ENCODE results near the gene PSRC1. TPM values are rescaled to one million over a fixed set of nuclear protein-coding genes. Genes with fewer than 3 reads are reported as not detected.

The PSRC1 gene
- total RNA-seq, 2 donors from 2014 or later = 2.4 to 2.5 TPM

DNA sequence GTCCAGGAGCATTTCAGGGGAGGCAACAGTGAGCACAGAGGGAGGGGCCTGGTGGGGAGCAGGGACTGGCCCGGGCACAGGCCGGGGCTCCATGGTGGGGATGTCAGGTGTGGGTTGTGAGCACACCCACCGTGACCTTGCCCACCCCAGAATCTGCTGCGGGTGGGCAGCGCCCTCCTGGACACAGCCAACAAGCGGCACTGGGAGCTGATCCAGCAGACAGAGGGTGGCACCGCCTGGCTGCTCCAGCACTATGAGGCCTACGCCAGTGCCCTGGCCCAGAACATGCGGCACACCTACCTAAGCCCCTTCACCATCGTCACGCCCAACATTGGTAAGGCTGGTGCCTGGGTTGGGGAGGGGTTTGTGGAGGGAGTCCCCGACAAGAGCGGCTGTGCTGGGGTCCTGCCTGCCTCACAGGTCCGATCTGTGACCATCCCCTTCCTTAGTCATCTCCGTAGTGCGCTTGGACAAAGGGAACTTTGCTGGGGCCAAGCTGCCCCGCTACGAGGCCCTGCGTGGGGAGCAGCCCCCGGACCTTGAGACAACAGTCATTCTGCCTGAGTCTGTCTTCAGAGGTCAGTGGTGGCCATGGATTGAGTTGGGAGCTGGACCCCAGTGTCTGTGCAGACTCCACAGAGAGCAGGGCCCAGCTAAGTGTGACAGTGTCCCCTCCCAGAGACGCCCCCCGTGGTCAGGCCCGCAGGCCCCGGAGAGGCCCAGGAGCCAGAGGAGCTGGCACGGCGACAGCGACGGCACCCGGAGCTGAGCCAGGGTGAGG, 14.3 kb downstream of the PSRC1 start:
- H3K4me1 ChIP-seq (ENCODE audit: control insufficient read depth in 1 of 2, low read depth in 2 of 2) = no peaks in the 10 kb centered on the region
- H3K4me3 ChIP-seq = no peak overlapping the region
- H3K27ac ChIP-seq = no peak overlapping the region
- no peak for ATAC-seq (ENCODE audit: insufficient number of reproducible peaks, low FRiP score, low read depth)
- DNase-seq (ENCODE audit: low spot score) = no peak
- no peaks in the 10 kb centered on the region for H3K36me3 ChIP-seq
- H3K9me3 ChIP-seq = no peaks in the 10 kb centered on the region
- TF ChIP-seq, protein P1, sequence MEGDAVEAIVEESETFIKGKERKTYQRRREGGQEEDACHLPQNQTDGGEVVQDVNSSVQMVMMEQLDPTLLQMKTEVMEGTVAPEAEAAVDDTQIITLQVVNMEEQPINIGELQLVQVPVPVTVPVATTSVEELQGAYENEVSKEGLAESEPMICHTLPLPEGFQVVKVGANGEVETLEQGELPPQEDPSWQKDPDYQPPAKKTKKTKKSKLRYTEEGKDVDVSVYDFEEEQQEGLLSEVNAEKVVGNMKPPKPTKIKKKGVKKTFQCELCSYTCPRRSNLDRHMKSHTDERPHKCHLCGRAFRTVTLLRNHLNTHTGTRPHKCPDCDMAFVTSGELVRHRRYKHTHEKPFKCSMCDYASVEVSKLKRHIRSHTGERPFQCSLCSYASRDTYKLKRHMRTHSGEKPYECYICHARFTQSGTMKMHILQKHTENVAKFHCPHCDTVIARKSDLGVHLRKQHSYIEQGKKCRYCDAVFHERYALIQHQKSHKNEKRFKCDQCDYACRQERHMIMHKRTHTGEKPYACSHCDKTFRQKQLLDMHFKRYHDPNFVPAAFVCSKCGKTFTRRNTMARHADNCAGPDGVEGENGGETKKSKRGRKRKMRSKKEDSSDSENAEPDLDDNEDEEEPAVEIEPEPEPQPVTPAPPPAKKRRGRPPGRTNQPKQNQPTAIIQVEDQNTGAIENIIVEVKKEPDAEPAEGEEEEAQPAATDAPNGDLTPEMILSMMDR (IDR thresholded peaks at IDR 0.05) = no peak
- H3K27me3 ChIP-seq (replicated peaks; ENCODE audit: insufficient read depth) = no peaks in the 10 kb centered on the region

DNA sequence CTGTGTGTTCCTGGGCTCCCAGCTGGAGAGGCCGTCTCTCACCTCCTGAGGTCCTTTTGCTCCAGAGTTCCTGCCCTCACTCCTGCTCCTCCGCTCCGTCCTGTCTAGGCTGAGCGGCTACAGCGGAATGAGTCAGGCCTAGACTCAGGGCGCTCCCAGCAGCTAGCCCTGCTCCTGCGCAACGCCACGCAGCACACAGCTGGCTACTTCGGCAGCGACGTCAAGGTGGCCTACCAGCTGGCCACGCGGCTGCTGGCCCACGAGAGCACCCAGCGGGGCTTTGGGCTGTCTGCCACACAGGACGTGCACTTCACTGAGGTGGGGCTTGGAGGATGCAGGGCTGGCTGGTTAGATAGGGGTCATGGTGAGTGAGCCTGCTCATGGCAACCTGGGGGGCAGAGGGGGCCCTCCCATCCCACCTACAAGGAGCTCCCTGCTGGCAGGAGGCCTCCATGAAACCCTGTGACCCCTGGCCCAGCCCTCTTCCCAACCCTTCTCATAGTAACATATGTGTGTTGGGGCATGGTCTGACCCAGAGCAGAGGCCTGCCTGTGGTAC, 15.1 kb downstream of the PSRC1 start:
- no peak for ATAC-seq (ENCODE audit: insufficient number of reproducible peaks, low FRiP score, low read depth)
- Histone ChIP-seq H3K4me1 (ENCODE audit: control insufficient read depth in 1 of 2, low read depth in 2 of 2) (no peaks in the 10 kb centered on the region), H3K4me3 (no peak overlapping the region), H3K27me3 (replicated peaks; ENCODE audit: insufficient read depth) (no peaks in the 10 kb centered on the region), H3K27ac (no peak overlapping the region), H3K9me3 (no peaks in the 10 kb centered on the region), H3K36me3 (no peaks in the 10 kb centered on the region)
- DNase-seq (ENCODE audit: low spot score) = no peak
- TF ChIP-seq, protein P1 (IDR thresholded peaks at IDR 0.05) = no peak

DNA sequence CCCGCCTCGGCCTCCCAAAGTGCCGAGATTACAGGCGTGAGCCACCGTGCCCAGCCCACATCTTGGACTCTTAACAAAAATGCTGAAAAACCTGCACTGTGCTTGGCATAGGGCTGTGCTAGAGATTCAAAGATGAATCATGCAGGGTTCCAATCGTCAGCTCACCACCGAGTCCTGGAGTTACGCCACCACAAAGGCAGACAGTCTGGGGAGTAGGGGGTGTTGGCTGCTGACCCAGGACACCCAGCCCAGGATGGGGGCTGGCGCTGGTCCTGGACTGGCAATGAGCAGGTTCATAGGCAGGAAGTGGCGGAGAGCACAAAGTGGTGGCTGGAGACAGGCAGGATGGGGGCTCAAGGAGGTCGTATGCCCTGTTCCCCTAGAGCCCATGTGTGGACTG, 16.0 kb downstream of the PSRC1 start:
- Histone ChIP-seq H3K27me3 (replicated peaks; ENCODE audit: insufficient read depth) (no peaks in the 10 kb centered on the region), H3K9me3 (no peaks in the 10 kb centered on the region), H3K4me3 (no peak overlapping the region), H3K4me1 (ENCODE audit: control insufficient read depth in 1 of 2, low read depth in 2 of 2) (no peaks in the 10 kb centered on the region), H3K27ac (no peak overlapping the region), H3K36me3 (no peaks in the 10 kb centered on the region)
- ATAC-seq (ENCODE audit: insufficient number of reproducible peaks, low FRiP score, low read depth) = no peak
- DNase-seq (ENCODE audit: low spot score) = no peak
- TF ChIP-seq, protein P1 (IDR thresholded peaks at IDR 0.05) = no peak

DNA sequence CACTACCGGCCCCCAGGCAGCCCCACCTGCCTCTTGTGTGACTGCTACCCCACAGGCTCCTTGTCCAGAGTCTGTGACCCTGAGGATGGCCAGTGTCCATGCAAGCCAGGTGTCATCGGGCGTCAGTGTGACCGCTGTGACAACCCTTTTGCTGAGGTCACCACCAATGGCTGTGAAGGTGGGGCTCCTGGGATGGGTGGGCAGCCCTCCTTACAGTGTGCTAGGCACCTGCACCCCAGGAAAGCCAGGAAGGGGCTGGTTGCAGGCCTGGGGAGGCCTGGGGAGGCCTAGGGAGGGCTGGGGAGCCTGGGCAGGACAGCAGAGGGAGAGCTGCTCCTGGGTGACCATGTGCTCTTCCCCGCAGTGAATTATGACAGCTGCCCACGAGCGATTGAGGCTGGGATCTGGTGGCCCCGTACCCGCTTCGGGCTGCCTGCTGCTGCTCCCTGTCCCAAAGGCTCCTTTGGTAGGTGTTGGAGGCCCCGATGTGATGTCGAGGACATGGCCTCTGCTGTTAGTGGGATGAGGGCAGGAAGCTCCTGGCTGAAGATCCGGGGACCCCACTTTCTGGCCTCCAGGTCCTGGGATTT, 17.1 kb downstream of the PSRC1 start:
- no peaks in the 10 kb centered on the region for H3K36me3 ChIP-seq
- TF ChIP-seq, protein P1 (IDR thresholded peaks at IDR 0.05) = no peak
- DNase-seq (ENCODE audit: low spot score) (no peak), ATAC-seq (ENCODE audit: insufficient number of reproducible peaks, low FRiP score, low read depth) (no peak)
- H3K27me3 ChIP-seq (replicated peaks; ENCODE audit: insufficient read depth) = no peaks in the 10 kb centered on the region
- H3K27ac ChIP-seq = no peak overlapping the region
- no peak overlapping the region for H3K4me3 ChIP-seq
- H3K4me1 ChIP-seq (ENCODE audit: control insufficient read depth in 1 of 2, low read depth in 2 of 2) = no peaks in the 10 kb centered on the region
- H3K9me3 ChIP-seq = no peaks in the 10 kb centered on the region

DNA sequence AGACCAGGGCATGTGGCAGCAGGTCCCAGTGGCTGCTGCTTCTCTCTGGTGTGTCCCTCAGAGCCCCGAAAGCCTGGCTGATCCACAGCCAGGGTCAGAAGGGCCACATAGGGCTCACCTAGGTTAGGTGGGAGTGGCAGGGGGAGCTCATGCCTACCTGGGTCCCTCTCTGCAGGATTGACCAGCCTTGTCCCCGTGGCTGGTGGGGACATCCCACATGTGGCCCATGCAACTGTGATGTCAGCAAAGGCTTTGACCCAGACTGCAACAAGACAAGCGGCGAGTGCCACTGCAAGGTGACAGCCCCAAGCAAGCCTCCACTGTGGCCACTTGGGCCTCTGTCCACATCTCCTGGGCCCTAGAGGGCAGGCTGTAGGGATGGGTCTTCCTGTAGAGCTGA, 17.9 kb downstream of the PSRC1 start:
- no peak overlapping the region for H3K27ac ChIP-seq
- TF ChIP-seq, protein P1 (IDR thresholded peaks at IDR 0.05) = no peak
- H3K4me1 ChIP-seq (ENCODE audit: control insufficient read depth in 1 of 2, low read depth in 2 of 2) = no peaks in the 10 kb centered on the region
- no peaks in the 10 kb centered on the region for H3K36me3 ChIP-seq
- no peak overlapping the region for H3K4me3 ChIP-seq
- ATAC-seq (ENCODE audit: insufficient number of reproducible peaks, low FRiP score, low read depth) (no peak), DNase-seq (ENCODE audit: low spot score) (no peak)
- no peaks in the 10 kb centered on the region for H3K9me3 ChIP-seq
- no peaks in the 10 kb centered on the region for H3K27me3 ChIP-seq (replicated peaks; ENCODE audit: insufficient read depth)
